Trophoblast cell (in vitro differentiated cells and primary cell): Measurements from ENCODE around the gene BCAP31.
"Not testable (repeated sequence)": the region's sequence is repeated elsewhere in the genome, so short reads cannot be mapped to it uniquely, and the experiment has no call there.

Experiments
- DNase-seq, 2 donors: peaks; one replicate each; pipeline ENCODE4 v3.0.0-alpha.2; 2016
- H2AFZ ChIP-seq: 2 replicates; pipeline ENCODE4 v1.6.1; 2013; ENCODE audit warnings: low read length, moderate library complexity, mild to moderate bottlenecking; ENCODE audit not compliant: insufficient read depth, poor library complexity
- H2AK5ac ChIP-seq: 2 replicates; pipeline ENCODE4 v1.6.1; 2013; ENCODE audit warnings: mild to moderate bottlenecking, low read length
- H2BK120ac ChIP-seq: 2 replicates; pipeline ENCODE4 v1.6.1; 2013; ENCODE audit warnings: low read length, mild to moderate bottlenecking, moderate library complexity; ENCODE audit not compliant: insufficient read depth, poor library complexity
- H2BK12ac ChIP-seq: 2 replicates; pipeline ENCODE4 v1.6.1; 2013; ENCODE audit warnings: mild to moderate bottlenecking, low read length, moderate library complexity
- H2BK5ac ChIP-seq: 2 replicates; pipeline ENCODE4 v1.6.1; 2013; ENCODE audit warnings: low read length, low read depth, moderate library complexity, mild to moderate bottlenecking; ENCODE audit not compliant: poor library complexity
- H3K14ac ChIP-seq: 2 replicates; pipeline ENCODE4 v1.6.1; 2013; ENCODE audit warnings: mild to moderate bottlenecking, low read length
- H3K18ac ChIP-seq: 2 replicates; pipeline ENCODE4 v1.6.1; 2013; ENCODE audit warnings: mild to moderate bottlenecking, low read length
- H3K23ac ChIP-seq: 2 replicates; pipeline ENCODE4 v1.6.1; 2013; ENCODE audit warnings: low read length
- H3K27ac ChIP-seq: 2 replicates; pipeline ENCODE4 v1.5.1; 2013; ENCODE audit warnings: low read depth, mild to moderate bottlenecking, inconsistent platforms, low read length, moderate library complexity
- H3K27me3 ChIP-seq: 2 replicates; pipeline ENCODE4 v1.6.1; 2013; ENCODE audit warnings: inconsistent platforms, mild to moderate bottlenecking, low read length, moderate library complexity; ENCODE audit not compliant: insufficient read depth
- H3K36me3 ChIP-seq, 2 experiments: 1 replicate in 1 of 2; 2 replicates in 1 of 2; pipeline ENCODE4 v1.6.1; 2013; ENCODE audit warnings: low read length in 2 of 2, mild to moderate bottlenecking in 2 of 2, moderate library complexity in 1 of 2; ENCODE audit not compliant: insufficient read depth in 2 of 2, control insufficient read depth in 1 of 2
- H3K4ac ChIP-seq: 2 replicates; pipeline ENCODE4 v1.6.1; 2013; ENCODE audit warnings: low read depth, mild to moderate bottlenecking, low read length, moderate library complexity
- H3K4me1 ChIP-seq, 2 experiments: 1 replicate in 1 of 2; 2 replicates in 1 of 2; pipeline ENCODE4 v1.6.1; 2013; ENCODE audit warnings: low read length in 2 of 2, mild to moderate bottlenecking in 2 of 2, moderate library complexity in 1 of 2; ENCODE audit not compliant: insufficient read depth in 2 of 2, control insufficient read depth in 1 of 2
- H3K4me2 ChIP-seq: 2 replicates; pipeline ENCODE4 v1.6.1; 2013; ENCODE audit warnings: inconsistent platforms, mild to moderate bottlenecking, low read length, moderate library complexity
- H3K4me3 ChIP-seq: 2 replicates; pipeline ENCODE4 v1.5.1; 2013; ENCODE audit warnings: mild to moderate bottlenecking, low read depth, low read length, inconsistent platforms
- H3K79me1 ChIP-seq: one replicate; pipeline ENCODE4 v1.6.1; 2013; ENCODE audit warnings: low read length
- H3K79me2 ChIP-seq: 2 replicates; pipeline ENCODE4 v1.6.1; 2013; ENCODE audit warnings: low read length, mild to moderate bottlenecking; ENCODE audit not compliant: control insufficient read depth, insufficient read depth, poor library complexity
- H3K9ac ChIP-seq: 2 replicates; pipeline ENCODE4 v1.6.1; 2013; ENCODE audit warnings: mild to moderate bottlenecking, low read length
- H3K9me3 ChIP-seq: 2 replicates; pipeline ENCODE4 v1.6.1; 2013; ENCODE audit warnings: low read depth, mild to moderate bottlenecking, control low read depth, inconsistent platforms, low read length; ENCODE audit not compliant: insufficient read depth
- H4K12ac ChIP-seq: 2 replicates; pipeline ENCODE4 v1.6.1; 2013; ENCODE audit warnings: low read depth, mild to moderate bottlenecking, low read length, moderate library complexity
- H4K8ac ChIP-seq: 2 replicates; pipeline ENCODE4 v1.6.1; 2013; ENCODE audit warnings: low read depth, mild to moderate bottlenecking, low read length, moderate library complexity
- H4K91ac ChIP-seq: one replicate; pipeline ENCODE4 v1.6.1; 2013; ENCODE audit warnings: low read depth, mild to moderate bottlenecking, low read length, moderate library complexity
- WGBS: extraction: QIAGEN DNeasy Blood & Tissue Kit; methylation state at CpG from one replicate; pipeline ENCODE4 v1.1.7; 2013; ENCODE audit warnings: missing lambda C conversion rate; ENCODE audit not compliant: insufficient read length, insufficient coverage; ENCODE audit errors: extremely low coverage; 5-methylcytosine and 5-hydroxymethylcytosine counted together

Gene BCAP31

GRCh38 chrX:153696538-153696937 lies 27.6 kb downstream of the BCAP31 start:
- H2BK120ac ChIP-seq, H2BK5ac ChIP-seq, H2AK5ac ChIP-seq, DNase-seq, H4K91ac ChIP-seq, H4K8ac ChIP-seq, H3K4me3 ChIP-seq, H3K79me2 ChIP-seq, H3K4me2 ChIP-seq, H3K27me3 ChIP-seq, H3K18ac ChIP-seq, H2AFZ ChIP-seq, H3K14ac ChIP-seq, H3K79me1 ChIP-seq, H4K12ac ChIP-seq, H3K23ac ChIP-seq, H3K27ac ChIP-seq, H3K9ac ChIP-seq, H3K4me1 ChIP-seq, H3K4ac ChIP-seq, H3K9me3 ChIP-seq, H2BK12ac ChIP-seq: not testable (repeated sequence)
- WGBS: no CpG with 5 or more reads among the region's 10 CpGs
- peaks cover 38 to 47% of the 10 kb centered on the region in 2 experiments for H3K36me3 ChIP-seq

- no peaks in the 10 kb centered on the region for H3K79me2 ChIP-seq
- no peak overlapping the region for H3K9ac ChIP-seq
- no peak overlapping the region for H3K18ac ChIP-seq
- no peak overlapping the region for H2BK5ac ChIP-seq
- H3K27ac ChIP-seq: no peak overlapping the region
- no peak for DNase-seq
- no peak overlapping the region for H3K4me2 ChIP-seq
- H2AFZ ChIP-seq: no peak overlapping the region
- H3K14ac ChIP-seq: no peak overlapping the region
- no peak overlapping the region for H4K8ac ChIP-seq
- no peaks in the 10 kb centered on the region for H3K9me3 ChIP-seq
- H3K4ac ChIP-seq: no peak overlapping the region
- no CpG with 5 or more reads among the region's 15 CpGs for WGBS
- no peak overlapping the region for H4K91ac ChIP-seq
- no peaks in the 10 kb centered on the region for H3K27me3 ChIP-seq
- H4K12ac ChIP-seq: no peak overlapping the region
- H3K79me1 ChIP-seq: no peaks in the 10 kb centered on the region
- H3K36me3 ChIP-seq: peaks cover 34 to 45% of the 10 kb centered on the region in 2 experiments
- H2AK5ac ChIP-seq: no peak overlapping the region
- H3K4me1 ChIP-seq: peaks cover 3 to 4% of the 10 kb centered on the region in 2 experiments
- H3K23ac ChIP-seq: no peak overlapping the region
- H3K4me3 ChIP-seq: no peak overlapping the region
- H2BK12ac ChIP-seq: no peak overlapping the region
- no peak overlapping the region for H2BK120ac ChIP-seq
These were observed 28.1 kb downstream of the BCAP31 start for GRCh38 chrX:153696100-153696499.

GRCh38 chrX:153694687-153695270 lies 29.4 kb downstream of the BCAP31 start:
- H3K79me1 ChIP-seq: no peaks in the 10 kb centered on the region
- no peak overlapping the region for H2BK12ac ChIP-seq
- no peak overlapping the region for H3K4ac ChIP-seq
- no peak overlapping the region for H3K23ac ChIP-seq
- no peak overlapping the region for H2BK120ac ChIP-seq
- no peak for DNase-seq
- no peak overlapping the region for H3K4me2 ChIP-seq
- no peaks in the 10 kb centered on the region for H3K79me2 ChIP-seq
- no peak overlapping the region for H3K4me3 ChIP-seq
- H4K8ac ChIP-seq: no peak overlapping the region
- no peak overlapping the region for H4K12ac ChIP-seq
- H2AK5ac ChIP-seq: no peak overlapping the region
- no peak overlapping the region for H3K18ac ChIP-seq
- H3K9ac ChIP-seq: no peak overlapping the region
- no peak overlapping the region for H3K14ac ChIP-seq
- H2BK5ac ChIP-seq: no peak overlapping the region
- H3K4me1 ChIP-seq: no peaks in the 10 kb centered on the region
- no peak overlapping the region for H3K27ac ChIP-seq
- H4K91ac ChIP-seq: no peak overlapping the region
- H3K9me3 ChIP-seq: peaks cover 2% of the 10 kb centered on the region
- no peak overlapping the region for H2AFZ ChIP-seq
- no peaks in the 10 kb centered on the region for H3K27me3 ChIP-seq
- peaks cover 21 to 36% of the 10 kb centered on the region in 2 experiments for H3K36me3 ChIP-seq
- WGBS: no CpG with 5 or more reads among the region's 23 CpGs

- not testable (repeated sequence) for H2BK5ac ChIP-seq, H3K9ac ChIP-seq, H3K27me3 ChIP-seq, H3K23ac ChIP-seq, H3K4me1 ChIP-seq, H3K9me3 ChIP-seq, H3K79me1 ChIP-seq, DNase-seq, H3K4me2 ChIP-seq, H4K91ac ChIP-seq, H2BK12ac ChIP-seq, H4K8ac ChIP-seq, H2BK120ac ChIP-seq, H2AFZ ChIP-seq, H3K18ac ChIP-seq, H3K14ac ChIP-seq, H3K79me2 ChIP-seq, H2AK5ac ChIP-seq, H3K4me3 ChIP-seq, H3K27ac ChIP-seq, H3K4ac ChIP-seq, H4K12ac ChIP-seq
- WGBS: no CpG with 5 or more reads among the region's 16 CpGs
- peaks cover 18 to 31% of the 10 kb centered on the region in 2 experiments for H3K36me3 ChIP-seq
These were observed 29.9 kb downstream of the BCAP31 start for GRCh38 chrX:153694256-153694655.
